Immature natural killer cell (primary cell): ENCODE data around the gene SEC22C. TPM values are rescaled to one million over a fixed set of nuclear protein-coding genes. Genes with fewer than 3 reads are reported as not detected.
"Not testable (repeated sequence)": the region's sequence is repeated elsewhere in the genome, so short reads cannot be mapped to it uniquely, and the experiment has no call there.

Source experiments
- DNase-seq, 3 donors: peaks; one replicate each; pipeline ENCODE4 v3.0.0; 2022; ENCODE audit warnings: mixed read lengths in 1 of 3
- H3K27ac Mint-ChIP-seq, 6 donors: one replicate each; pipeline ENCODE4 v1.8.0; 2020; ENCODE audit warnings: mixed read lengths in 6 of 6, mild to moderate bottlenecking in 5 of 6, inconsistent platforms in 4 of 6, moderate library complexity in 3 of 6
- H3K27me3 Mint-ChIP-seq, 3 donors: one replicate each; pipeline ENCODE4 v1.8.0; 2020 to 2021; ENCODE audit warnings: low read depth in 3 of 3, mild to moderate bottlenecking in 3 of 3, mixed read lengths in 3 of 3, moderate library complexity in 3 of 3, inconsistent platforms in 1 of 3
- H3K36me3 Mint-ChIP-seq, 3 donors: one replicate each; pipeline ENCODE4 v1.8.0; 2020; ENCODE audit warnings: mixed read lengths in 3 of 3, inconsistent platforms in 2 of 3, mild to moderate bottlenecking in 2 of 3
- H3K4me1 Mint-ChIP-seq, 2 donors: one replicate each; pipeline ENCODE4 v1.8.0; 2020; ENCODE audit warnings: inconsistent platforms in 2 of 2, mild to moderate bottlenecking in 2 of 2, mixed read lengths in 2 of 2, moderate library complexity in 1 of 2
- H3K4me3 Mint-ChIP-seq, 5 donors: one replicate each; pipeline ENCODE4 v1.8.0; 2020; ENCODE audit warnings: mild to moderate bottlenecking in 5 of 5, mixed read lengths in 5 of 5, inconsistent platforms in 3 of 5, moderate library complexity in 3 of 5
- H3K9me3 Mint-ChIP-seq, 6 donors: one replicate each; pipeline ENCODE4 v1.8.0; 2020; ENCODE audit warnings: mild to moderate bottlenecking in 6 of 6, mixed read lengths in 6 of 6, inconsistent platforms in 4 of 6, moderate library complexity in 3 of 6
- polyA plus RNA-seq, 3 donors: library from polyadenylated mRNA; unstranded; fragments of 300-500 nt; fragmentation: Illumina TruSeq; gene quantifications; one replicate each; pipeline ENCODE4 v1.2.3, GENCODE V29; 2021

SEC22C gene
- polyA plus RNA-seq, 3 donors from 2014 or later = 28.7 to 35.6 (median 30.8) TPM

DNA sequence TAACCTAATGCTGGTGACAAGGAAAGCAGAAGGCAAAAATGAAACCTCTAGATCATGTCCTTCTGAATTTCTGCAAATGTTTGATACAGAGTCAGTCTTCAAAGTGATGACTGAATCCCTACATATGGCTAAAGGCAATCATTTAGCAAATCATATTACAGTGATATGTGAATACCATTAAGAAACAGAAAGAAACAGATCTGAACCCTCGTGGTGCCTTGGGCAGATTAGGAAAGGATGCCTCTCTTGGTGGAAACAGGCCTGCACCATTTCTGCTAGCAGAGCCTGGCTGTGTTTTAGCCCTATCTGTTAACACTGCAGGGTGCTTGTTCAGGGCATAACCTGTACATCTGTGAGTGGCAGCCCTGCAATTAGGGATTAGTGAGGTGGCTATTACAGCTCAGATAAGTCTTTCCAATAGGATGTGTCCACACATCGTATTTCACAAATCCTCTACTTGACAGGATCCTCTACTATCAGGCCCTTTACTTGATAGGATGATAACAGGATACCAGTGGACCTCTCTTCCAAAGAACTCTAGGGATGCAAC, 12.1 kb downstream of the SEC22C start:
- Mint-ChIP-seq H3K27me3 (no peaks in the 10 kb centered on the region), H3K27ac (peak overlapping the region in 2 of 6 donors; percentile 20 to 24), H3K36me3 (peaks cover 42 to 54% (median 44%) of the 10 kb centered on the region in 3 donors)

DNA sequence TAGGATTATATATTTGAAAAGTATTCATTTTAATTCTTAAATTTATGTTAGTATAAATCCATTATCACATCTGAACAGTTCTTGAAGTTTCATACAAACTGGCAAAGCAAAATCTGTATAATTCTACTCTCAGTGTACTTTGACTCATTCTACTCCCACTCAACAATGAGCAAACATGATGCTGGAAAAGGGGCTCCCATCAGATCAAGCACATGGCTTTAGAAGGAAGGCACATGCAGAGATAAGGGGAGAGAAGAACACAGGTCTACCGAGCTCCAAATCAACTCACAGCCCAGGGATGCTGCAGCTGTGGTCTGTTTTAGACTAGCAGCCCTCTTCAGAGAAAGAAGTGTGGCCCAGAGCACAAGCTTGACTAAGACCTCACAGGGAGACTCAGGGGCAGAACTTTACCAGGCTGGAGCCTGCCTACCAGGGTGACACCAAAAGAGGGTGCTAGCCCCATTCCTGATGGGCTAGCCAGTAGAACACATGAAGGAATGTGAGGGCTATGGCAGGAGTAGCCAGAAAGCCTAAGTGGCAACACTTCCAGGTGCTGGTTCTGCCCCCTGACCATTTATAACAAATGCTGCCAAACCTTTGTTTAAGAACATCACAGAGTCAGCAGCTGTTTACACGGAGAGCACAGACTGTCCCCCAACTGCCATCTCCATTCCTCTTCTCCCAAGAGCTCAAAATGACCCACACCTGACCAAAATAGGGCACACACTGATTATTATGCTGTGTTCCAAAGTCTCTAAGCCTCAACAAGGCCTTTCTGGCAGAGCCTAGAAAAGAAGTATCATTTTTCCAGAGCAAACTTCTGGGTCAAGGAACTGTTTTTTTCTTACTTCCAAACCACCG, 19.5 kb downstream of the SEC22C start:
- H3K4me3 Mint-ChIP-seq = no peak overlapping the region
- no peaks in the 10 kb centered on the region for H3K4me1 Mint-ChIP-seq
- peaks cover 38 to 50% (median 38%) of the 10 kb centered on the region in 3 donors for H3K36me3 Mint-ChIP-seq
- no peak overlapping the region for H3K27ac Mint-ChIP-seq
- DNase-seq = no peak
- H3K27me3 Mint-ChIP-seq = no peaks in the 10 kb centered on the region
- no peaks in the 10 kb centered on the region for H3K9me3 Mint-ChIP-seq

More for the DNA sequence above, 12.1 kb downstream of the SEC22C start:
- DNase-seq = no peak
- peaks cover 2 to 12% (median 8%) of the 10 kb centered on the region in 6 donors for H3K9me3 Mint-ChIP-seq
- H3K4me1 Mint-ChIP-seq = peaks cover 0 to 2% of the 10 kb centered on the region in 2 donors
- no peak overlapping the region for H3K4me3 Mint-ChIP-seq

DNA sequence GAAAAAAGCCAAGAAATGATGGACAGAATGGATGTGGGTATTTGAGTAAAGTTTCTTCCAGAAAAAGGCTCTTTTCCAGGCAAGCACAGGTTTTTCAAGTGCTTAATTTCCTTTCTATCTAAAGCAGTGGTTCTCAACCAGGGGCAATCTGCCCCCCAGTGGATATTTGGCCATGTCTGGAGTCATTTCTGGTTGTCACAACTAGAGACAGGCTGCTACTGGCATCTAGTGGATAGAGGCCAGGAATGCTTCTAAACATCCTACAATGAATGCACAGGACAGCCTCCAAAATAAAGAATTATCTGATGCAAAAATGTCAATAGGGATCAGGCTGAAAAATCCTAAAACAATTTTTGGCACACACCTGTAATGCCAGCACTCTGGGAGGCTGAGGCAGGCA, 23.9 kb downstream of the SEC22C start:
- no peak overlapping the region for H3K4me3 Mint-ChIP-seq
- H3K36me3 Mint-ChIP-seq = peaks cover 29 to 55% (median 37%) of the 10 kb centered on the region in 3 donors
- DNase-seq = no peak
- no peaks in the 10 kb centered on the region for H3K27me3 Mint-ChIP-seq
- H3K4me1 Mint-ChIP-seq = peaks cover 15% of the 10 kb centered on the region in 2 donors
- H3K9me3 Mint-ChIP-seq = no peaks in the 10 kb centered on the region
- no peak overlapping the region for H3K27ac Mint-ChIP-seq

DNA sequence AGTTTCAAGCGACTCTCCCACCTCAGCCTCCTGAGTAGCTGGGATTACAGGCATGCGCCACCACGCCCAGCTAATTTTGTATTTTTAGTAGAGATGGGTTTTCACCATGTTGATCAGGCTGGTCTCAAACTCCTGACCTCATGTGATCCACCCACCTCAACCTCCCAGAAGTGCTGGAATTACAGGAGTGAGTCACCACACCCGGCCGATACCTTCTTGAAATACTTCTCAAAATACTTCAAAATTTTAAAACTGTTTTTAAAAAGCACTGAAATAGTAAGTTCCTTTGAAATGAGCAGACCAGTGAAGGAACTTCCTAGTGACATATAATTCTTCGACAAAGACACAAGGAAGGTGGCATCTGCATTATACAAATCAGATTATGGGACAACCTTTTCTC, 24.9 kb downstream of the SEC22C start:
- not testable (repeated sequence) for H3K4me3 Mint-ChIP-seq, DNase-seq, H3K27me3 Mint-ChIP-seq, H3K9me3 Mint-ChIP-seq
- H3K4me1 Mint-ChIP-seq = peaks cover 15% of the 10 kb centered on the region in 2 donors
- peak overlapping the region in 4 of 6 donors; percentile 6 to 82 (median 42) for H3K27ac Mint-ChIP-seq
- H3K36me3 Mint-ChIP-seq = peaks cover 26 to 54% (median 37%) of the 10 kb centered on the region in 3 donors

DNA sequence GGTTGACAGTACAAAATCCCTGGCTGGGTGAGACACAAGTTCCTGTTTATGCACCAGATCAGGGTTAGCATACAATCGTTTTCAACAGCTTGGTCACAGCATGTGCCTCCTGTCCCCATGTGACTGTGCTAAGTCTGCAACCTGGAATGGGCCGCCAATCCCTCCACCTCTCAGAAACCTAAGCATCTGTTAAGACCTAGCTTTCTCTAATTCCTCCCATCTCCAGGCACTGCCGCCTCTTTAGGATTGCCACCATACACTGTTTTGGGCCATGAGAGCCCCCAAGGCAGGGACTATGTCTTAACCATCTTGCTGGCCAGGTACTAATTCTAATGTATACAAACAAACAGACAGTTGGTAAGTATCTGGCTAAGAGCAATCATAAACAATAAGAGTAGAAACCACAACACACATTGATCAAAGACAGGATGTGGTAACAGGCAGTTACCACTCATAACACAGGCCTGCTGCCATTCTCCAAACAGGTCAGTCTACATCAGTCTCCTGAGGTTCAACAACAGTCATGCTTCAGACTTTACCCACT, 25.6 kb downstream of the SEC22C start:
- H3K36me3 Mint-ChIP-seq = peaks cover 26 to 54% (median 33%) of the 10 kb centered on the region in 3 donors
- peak in 2 of 3 donors; percentile 21 to 25 for DNase-seq
- H3K27ac Mint-ChIP-seq = peak overlapping the region in 5 of 6 donors; percentile 6 to 92 (median 71)
- peaks cover 15% of the 10 kb centered on the region in 2 donors for H3K4me1 Mint-ChIP-seq
- no peaks in the 10 kb centered on the region for H3K9me3 Mint-ChIP-seq
- H3K27me3 Mint-ChIP-seq = peaks cover 0 to 2% (median 0%) of the 10 kb centered on the region in 3 donors
- H3K4me3 Mint-ChIP-seq = peak overlapping the region in 2 of 5 donors; percentile 25 to 29

DNA sequence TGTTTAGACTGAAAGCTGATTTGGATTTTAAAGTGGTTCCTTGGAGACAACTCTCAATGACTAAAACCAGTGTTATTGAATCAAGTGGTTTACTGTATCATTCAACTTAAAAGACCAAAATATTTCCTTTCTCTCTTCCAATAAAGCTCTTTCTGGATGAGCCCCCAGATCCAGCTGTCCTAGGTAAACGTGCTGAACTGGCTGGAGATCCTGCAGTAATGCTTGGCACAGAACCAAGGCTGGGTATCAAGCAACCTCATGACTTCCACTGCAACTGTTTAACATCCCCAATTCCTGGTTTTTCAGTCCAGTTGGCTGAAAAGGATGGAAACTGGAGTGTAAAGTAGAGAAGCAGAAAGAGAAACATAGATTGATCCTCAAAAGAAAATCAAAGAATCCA, 28.9 kb downstream of the SEC22C start:
- Mint-ChIP-seq H3K9me3 (no peaks in the 10 kb centered on the region), H3K27me3 (peaks cover 0 to 2% (median 0%) of the 10 kb centered on the region in 3 donors), H3K36me3 (peaks cover 27 to 53% (median 28%) of the 10 kb centered on the region in 3 donors), H3K27ac (no peak overlapping the region), H3K4me1 (peaks cover 15% of the 10 kb centered on the region in 2 donors), H3K4me3 (no peak overlapping the region)
- DNase-seq = no peak

DNA sequence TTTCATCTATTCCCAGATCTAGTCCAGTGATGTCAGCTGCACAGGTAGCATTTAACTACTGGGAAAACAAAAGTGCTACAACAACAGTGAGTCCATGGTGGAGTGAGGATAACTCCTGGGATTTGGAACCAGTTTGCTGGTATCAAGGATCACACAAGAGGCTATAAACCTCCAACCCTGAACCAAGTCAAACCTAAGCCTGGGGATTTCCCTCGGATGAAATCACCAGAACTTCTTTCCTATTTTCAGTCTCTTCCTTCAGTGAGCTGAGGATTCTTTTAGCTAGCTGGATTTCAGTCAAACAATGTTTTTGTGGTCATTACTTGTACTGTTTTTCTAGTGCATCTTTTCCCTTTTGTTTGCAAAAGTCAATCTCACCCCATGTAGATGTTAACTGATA, 31.5 kb downstream of the SEC22C start:
- no peak for DNase-seq
- H3K4me1 Mint-ChIP-seq = no peaks in the 10 kb centered on the region
- peaks cover 0 to 2% (median 0%) of the 10 kb centered on the region in 3 donors for H3K27me3 Mint-ChIP-seq
- no peak overlapping the region for H3K4me3 Mint-ChIP-seq
- H3K27ac Mint-ChIP-seq = no peak overlapping the region
- H3K36me3 Mint-ChIP-seq = peaks cover 12 to 32% (median 18%) of the 10 kb centered on the region in 3 donors
- H3K9me3 Mint-ChIP-seq = no peaks in the 10 kb centered on the region

DNA sequence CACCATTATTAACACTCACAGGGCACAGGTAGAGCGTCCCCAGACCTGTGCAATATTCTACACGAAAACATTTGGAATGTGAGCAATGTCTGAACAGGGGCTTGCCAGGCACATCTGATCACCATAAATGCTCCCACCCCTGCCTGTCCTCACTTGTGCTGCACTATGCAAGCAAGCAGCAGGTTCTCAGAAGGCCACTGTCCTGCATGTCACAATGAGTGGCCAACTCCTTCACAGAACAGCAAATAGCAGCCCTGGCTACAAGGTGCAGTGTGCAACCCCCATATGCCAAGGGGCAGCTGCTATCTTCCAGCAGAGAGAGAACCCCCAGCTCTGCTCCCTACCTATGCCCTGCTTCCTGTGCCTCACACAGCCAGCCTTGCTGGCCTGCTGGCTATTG, 32.6 kb downstream of the SEC22C start:
- H3K36me3 Mint-ChIP-seq = peaks cover 9 to 26% (median 13%) of the 10 kb centered on the region in 3 donors
- H3K9me3 Mint-ChIP-seq = no peaks in the 10 kb centered on the region
- no peaks in the 10 kb centered on the region for H3K4me1 Mint-ChIP-seq
- H3K27ac Mint-ChIP-seq = peak overlapping the region in 1 of 6 donors; percentile 50
- no peak for DNase-seq
- H3K4me3 Mint-ChIP-seq = no peak overlapping the region
- peaks cover 0 to 2% (median 0%) of the 10 kb centered on the region in 3 donors for H3K27me3 Mint-ChIP-seq

DNA sequence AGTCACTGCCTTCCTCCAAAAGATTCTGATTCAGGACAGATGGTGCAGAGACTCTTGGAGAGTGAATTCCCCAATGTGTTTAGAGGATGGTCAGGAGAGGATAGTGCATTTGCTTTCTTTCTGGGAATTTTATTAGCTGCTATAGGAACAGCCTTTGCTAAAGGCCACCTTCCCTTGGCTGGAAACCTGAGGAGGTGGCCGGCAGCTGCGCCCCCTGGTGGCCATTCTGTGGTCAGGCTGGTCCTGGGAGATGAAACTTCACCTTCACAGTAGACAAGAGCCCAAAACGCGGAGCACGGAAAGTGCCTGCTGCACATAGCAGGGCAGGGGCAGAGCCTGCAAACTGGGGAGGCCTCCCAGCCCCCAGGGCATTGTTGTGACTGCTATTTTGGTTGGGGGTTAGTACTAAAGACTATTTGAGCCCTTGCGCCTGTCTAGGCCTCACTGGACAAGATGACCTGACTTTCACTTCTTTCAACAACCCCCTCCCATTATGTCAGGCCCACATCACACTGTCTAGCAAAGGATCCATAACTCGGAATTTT, 34.3 kb downstream of the SEC22C start:
- DNase-seq = peak; percentile 38 to 44 (median 41)
- peaks cover 4 to 11% (median 4%) of the 10 kb centered on the region in 3 donors for H3K36me3 Mint-ChIP-seq
- H3K27me3 Mint-ChIP-seq = peaks cover 0 to 2% (median 0%) of the 10 kb centered on the region in 3 donors
- no peak overlapping the region for H3K4me3 Mint-ChIP-seq
- H3K9me3 Mint-ChIP-seq = no peaks in the 10 kb centered on the region
- H3K4me1 Mint-ChIP-seq = no peaks in the 10 kb centered on the region
- no peak overlapping the region for H3K27ac Mint-ChIP-seq

DNA sequence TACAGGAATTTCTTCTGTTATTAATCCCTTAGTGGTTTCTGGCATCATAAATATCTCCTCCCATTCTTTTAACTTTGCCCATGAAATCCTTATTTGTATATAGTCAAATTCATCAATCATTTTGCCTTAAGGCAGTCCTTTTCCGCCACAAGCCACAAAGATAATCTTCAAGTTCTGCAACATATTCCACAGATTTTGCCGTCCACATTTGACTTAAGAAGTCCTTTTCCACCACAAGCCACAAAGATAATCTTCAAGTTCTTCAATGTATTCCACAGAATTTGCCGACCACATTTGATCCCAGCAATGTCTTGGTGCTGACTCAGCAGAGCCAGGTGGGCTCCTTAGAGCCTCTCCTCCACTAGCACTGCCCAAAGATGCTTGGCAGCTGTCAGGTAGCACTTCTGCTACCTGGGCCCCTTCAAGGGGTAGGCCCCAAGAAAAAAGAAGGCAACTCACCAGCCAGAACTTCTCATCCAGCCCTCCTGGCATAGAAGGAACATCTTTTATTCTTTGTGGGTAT, 35.0 kb downstream of the SEC22C start:
- Mint-ChIP-seq H3K4me1 (no peaks in the 10 kb centered on the region), H3K4me3 (no peak overlapping the region), H3K27me3 (peaks cover 0 to under 1% (median 0%) of the 10 kb centered on the region in 3 donors), H3K27ac (no peak overlapping the region), H3K9me3 (no peaks in the 10 kb centered on the region), H3K36me3 (peaks cover 4 to 10% (median 4%) of the 10 kb centered on the region in 3 donors)
- DNase-seq = no peak

DNA sequence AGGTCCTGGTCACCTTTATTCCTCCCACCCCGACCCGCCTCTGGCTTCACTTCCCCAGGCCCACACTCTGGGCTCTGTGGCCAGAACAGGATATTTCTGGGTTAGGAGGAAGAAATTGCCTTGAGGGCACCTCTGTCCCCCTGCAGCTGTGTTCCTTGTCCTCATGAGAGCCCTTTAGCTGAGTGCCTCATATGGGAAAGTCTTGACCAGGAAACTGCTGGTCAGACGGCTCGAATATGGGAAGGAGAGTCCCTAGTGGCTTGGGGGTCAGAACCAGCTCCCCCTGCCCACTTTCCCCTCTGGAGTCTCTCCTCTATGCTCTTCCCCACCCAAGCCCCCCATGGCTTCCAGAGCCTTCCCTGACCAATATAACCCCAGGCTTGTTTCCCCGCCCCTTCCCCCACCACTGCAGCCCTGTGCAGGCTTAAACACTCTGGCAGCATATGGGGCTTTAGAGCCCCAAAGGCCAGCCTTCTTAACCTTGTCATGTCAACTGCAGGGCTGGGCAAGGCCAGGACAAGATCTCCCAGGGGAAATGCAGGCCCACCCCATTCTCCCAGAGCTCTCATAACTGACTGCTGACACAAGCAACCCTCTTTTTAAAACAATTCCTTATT, 36.4 kb downstream of the SEC22C start:
- Mint-ChIP-seq H3K9me3 (no peaks in the 10 kb centered on the region), H3K36me3 (peaks cover 4 to 8% (median 4%) of the 10 kb centered on the region in 3 donors), H3K4me3 (no peak overlapping the region), H3K27me3 (peaks cover 0 to 1% (median 0%) of the 10 kb centered on the region in 3 donors), H3K4me1 (no peaks in the 10 kb centered on the region), H3K27ac (no peak overlapping the region)
- no peak for DNase-seq

DNA sequence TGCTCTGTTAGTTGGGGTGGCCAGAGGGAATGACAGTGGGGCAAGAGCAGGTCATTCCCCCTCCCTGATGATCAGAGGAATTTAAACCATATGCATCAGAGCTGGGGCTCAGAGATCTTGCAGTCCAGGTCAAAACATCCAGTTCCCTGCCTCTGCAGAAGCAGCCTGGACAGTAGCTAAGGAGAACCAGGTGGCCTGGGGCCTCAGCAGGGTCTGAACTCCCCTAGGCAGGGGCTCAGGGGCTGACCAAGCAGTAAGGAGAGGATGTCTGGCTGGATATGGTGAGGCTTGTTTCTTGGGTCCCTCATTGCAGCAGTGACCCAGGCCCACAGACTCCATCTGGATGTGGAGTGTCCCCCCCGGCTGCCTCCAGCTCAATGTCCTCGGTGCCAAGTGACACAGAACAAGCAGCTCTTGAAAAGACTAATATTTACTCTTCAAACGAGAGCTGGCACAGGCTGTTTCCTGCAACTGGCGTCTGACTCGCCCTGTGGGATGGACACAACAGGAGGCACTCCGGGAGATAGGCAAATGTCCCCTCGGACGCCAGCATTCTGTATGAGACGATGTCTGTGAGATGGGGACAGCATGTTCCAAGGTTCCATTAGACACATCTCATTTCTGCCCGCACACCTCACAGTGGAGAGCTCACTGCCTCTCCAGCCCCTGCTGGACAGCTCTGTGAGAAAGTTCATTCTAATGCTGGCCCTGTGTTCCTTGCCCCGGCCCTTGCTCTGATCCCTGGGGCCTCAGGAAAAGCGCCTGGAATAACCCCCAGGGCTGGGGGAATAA, 37.1 kb downstream of the SEC22C start:
- no peak overlapping the region for H3K4me3 Mint-ChIP-seq
- peaks cover 0 to 1% (median 0%) of the 10 kb centered on the region in 3 donors for H3K27me3 Mint-ChIP-seq
- no peak for DNase-seq

More for the DNA sequence above, 37.1 kb downstream of the SEC22C start:
- Mint-ChIP-seq H3K27ac (no peak overlapping the region), H3K4me1 (no peaks in the 10 kb centered on the region), H3K36me3 (peaks cover 3 to 5% (median 4%) of the 10 kb centered on the region in 3 donors), H3K9me3 (no peaks in the 10 kb centered on the region)
